ENCODE results near the gene ADPRHL1.
"Not testable (repeated sequence)": the region's sequence is repeated elsewhere in the genome, so short reads cannot be mapped to it uniquely, and the experiment has no call there.

Gene ADPRHL1

DNA sequence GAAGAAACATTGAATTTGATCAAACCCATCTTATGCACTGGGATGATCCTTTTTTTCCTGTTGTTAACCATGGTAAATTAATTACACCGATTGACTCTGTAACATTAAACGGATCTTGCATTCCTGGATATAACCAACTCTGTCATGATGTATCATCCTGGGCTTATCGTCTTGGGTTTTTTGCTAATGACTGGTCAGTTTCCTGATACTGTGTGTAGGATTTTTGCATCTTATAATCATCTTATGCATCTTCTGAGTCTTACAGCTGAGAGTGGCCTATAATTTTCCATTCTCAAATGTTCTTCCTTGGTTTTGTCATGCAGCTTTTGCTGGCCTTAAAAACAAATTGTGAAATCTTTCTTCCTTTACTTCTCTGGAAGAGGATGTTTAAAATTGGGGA lies 24.4 kb upstream of the ADPRHL1 start:
- DNase-seq (ENCODE audit: low read depth), result no peak
- no peak overlapping the region for H3K4me3 ChIP-seq (ENCODE audit: low read depth, low read length)
- TF ChIP-seq, protein P1, sequence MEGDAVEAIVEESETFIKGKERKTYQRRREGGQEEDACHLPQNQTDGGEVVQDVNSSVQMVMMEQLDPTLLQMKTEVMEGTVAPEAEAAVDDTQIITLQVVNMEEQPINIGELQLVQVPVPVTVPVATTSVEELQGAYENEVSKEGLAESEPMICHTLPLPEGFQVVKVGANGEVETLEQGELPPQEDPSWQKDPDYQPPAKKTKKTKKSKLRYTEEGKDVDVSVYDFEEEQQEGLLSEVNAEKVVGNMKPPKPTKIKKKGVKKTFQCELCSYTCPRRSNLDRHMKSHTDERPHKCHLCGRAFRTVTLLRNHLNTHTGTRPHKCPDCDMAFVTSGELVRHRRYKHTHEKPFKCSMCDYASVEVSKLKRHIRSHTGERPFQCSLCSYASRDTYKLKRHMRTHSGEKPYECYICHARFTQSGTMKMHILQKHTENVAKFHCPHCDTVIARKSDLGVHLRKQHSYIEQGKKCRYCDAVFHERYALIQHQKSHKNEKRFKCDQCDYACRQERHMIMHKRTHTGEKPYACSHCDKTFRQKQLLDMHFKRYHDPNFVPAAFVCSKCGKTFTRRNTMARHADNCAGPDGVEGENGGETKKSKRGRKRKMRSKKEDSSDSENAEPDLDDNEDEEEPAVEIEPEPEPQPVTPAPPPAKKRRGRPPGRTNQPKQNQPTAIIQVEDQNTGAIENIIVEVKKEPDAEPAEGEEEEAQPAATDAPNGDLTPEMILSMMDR (IDR thresholded peaks at IDR 0.05; ENCODE audit: insufficient read depth, low read depth, low read length, missing control alignments), result no peak

DNA sequence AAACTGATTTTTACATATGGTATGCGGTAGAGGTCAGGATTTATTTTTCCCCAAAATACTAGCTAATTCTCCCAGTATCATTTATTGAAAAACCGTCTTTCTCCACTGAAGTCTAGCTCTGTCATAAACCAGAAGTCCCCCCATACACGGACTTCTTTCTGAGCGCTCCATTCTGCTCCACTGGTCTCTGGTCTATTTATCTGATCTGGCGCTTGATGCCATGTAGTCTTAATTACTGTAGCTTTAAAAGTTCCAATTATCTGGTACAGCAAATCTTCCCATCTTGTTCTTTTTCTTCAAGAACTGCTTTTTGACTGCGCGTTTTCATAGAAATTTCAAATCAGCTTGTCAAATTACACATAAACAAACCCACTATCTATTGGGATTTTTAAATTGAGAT lies 23.5 kb upstream of the ADPRHL1 start:
- no peak for DNase-seq (ENCODE audit: low read depth)
- H3K4me3 ChIP-seq (ENCODE audit: low read depth, low read length), result no peak overlapping the region
- TF ChIP-seq, protein P1 (IDR thresholded peaks at IDR 0.05; ENCODE audit: insufficient read depth, low read depth, low read length, missing control alignments), result no peak

DNA sequence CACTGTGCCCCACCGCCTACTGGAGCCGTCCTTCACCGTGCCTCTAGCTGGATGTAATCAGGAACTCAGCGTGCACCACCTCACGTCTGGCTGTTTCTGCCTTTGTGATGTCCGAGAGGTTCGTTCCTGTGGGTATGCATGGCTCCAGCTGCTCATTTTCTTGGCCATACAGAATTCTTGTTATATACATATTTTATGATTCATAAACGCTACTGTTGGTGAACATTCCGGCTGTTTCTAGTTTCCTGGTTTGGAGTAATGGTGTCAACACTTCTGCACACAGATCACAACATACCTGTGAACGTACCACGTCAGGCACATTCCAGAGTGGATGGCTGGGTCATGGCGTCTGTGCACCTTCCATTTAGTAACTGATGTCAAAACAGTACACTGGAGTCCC lies 22.6 kb upstream of the ADPRHL1 start:
- no peak for DNase-seq (ENCODE audit: low read depth)
- H3K4me3 ChIP-seq (ENCODE audit: low read depth, low read length), result no peak overlapping the region
- TF ChIP-seq, protein P1 (IDR thresholded peaks at IDR 0.05; ENCODE audit: insufficient read depth, low read depth, low read length, missing control alignments), result no peak

DNA sequence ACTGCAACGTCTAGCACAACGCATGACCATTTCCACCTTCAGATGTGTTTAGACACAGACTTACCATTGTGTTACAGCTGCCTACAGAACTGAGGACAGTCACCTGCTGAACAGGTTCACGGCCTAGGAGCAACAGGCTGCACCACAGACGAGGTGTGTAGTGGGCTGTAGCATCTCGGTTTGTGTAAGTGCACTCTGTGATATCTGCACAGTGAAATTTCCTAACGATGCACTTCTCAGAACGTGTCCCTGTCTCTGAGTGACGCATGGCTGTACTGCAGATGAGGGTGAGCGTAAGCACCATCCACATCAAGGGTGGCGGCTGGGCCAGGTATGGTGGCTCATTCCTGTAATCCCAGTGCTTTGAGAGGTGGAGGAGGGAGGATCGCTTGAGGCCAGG lies 22.0 kb upstream of the ADPRHL1 start:
- H3K4me3 ChIP-seq (ENCODE audit: low read depth, low read length), result no peak overlapping the region
- no peak for DNase-seq (ENCODE audit: low read depth)
- TF ChIP-seq, protein P1 (IDR thresholded peaks at IDR 0.05; ENCODE audit: insufficient read depth, low read depth, low read length, missing control alignments), result no peak

DNA sequence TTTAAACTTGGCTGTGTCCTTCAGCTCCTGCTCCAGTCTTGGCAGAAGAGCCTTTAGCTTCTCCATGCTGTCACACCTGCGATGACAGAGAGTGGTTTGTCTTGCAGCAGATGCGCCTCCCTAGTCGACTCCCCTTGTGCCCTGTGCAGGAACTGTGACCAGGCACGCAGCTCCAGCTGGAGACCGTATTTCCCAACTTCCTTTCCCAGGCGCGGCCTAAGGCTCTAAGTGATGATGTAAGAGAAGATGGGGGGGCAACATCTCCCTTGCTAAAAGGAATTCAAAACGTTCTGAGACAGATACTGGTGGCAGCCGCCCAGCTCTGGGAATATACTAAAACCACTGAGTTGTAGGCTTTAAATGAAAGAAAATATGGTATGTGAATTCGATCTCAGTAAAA lies 20.9 kb upstream of the ADPRHL1 start:
- TF ChIP-seq, protein P1 (IDR thresholded peaks at IDR 0.05; ENCODE audit: insufficient read depth, low read depth, low read length, missing control alignments), result no peak
- H3K4me3 ChIP-seq (ENCODE audit: low read depth, low read length), result no peak overlapping the region
- DNase-seq (ENCODE audit: low read depth), result no peak

DNA sequence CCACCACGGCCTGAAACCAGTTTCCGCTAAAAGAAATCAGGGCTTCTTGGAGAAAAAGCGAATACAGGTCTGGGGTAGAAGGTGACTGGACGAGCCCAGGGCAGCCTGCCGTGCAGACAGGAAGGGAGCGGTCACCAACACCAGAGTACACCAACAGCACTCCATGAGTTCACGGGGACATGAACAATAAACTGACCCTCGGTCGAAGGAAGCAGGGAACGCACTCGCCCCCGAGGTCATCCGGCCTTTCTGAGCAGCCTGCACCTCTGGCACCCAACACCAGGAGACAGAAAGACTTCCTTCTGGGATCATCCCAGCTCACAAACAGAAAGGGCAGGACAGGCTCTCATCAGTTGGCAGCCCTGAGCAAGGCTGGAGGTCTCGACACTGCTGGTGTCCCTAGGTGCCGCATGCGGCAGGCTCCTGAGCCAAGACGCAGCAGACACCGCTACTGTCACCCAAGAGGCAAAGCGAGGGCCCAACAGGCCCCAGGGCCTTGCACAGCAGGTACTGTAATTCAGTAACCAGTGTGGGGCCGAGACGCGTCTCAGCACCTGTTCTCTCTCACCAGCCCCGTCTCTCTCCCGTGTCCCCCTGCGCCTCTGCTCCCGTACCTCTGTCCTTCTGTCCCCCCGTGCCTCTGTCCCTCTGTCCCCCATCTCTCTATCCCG lies 19.2 kb upstream of the ADPRHL1 start:
- TF ChIP-seq, protein P1 (IDR thresholded peaks at IDR 0.05; ENCODE audit: insufficient read depth, low read depth, low read length, missing control alignments), result no peak

DNA sequence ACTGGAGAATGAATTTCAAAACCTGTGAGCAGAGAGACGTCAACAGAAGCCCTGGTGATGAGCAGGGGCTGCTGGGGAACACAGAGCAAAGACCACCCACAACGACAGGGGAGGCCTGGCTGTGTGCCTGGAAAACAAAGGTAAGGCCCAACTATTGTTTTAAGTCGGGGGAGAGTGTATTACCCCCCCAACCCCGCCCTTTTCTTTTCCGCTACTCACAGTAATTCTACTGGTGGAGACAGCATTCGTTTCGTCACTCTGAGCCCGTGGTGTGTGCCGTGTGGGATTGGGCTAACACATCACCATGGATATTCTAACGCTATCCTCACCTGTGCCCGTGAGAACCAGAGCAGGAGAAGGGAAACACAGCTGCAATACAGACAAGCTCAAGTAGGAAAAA lies 18.6 kb upstream of the ADPRHL1 start:
- no peak overlapping the region for H3K4me3 ChIP-seq (ENCODE audit: low read depth, low read length)
- no peak for DNase-seq (ENCODE audit: low read depth)
- TF ChIP-seq, protein P1 (IDR thresholded peaks at IDR 0.05; ENCODE audit: insufficient read depth, low read depth, low read length, missing control alignments), result no peak

More for the DNA sequence above, 19.2 kb upstream of the ADPRHL1 start:
- no peak overlapping the region for H3K4me3 ChIP-seq (ENCODE audit: low read depth, low read length)
- DNase-seq (ENCODE audit: low read depth), result no peak

DNA sequence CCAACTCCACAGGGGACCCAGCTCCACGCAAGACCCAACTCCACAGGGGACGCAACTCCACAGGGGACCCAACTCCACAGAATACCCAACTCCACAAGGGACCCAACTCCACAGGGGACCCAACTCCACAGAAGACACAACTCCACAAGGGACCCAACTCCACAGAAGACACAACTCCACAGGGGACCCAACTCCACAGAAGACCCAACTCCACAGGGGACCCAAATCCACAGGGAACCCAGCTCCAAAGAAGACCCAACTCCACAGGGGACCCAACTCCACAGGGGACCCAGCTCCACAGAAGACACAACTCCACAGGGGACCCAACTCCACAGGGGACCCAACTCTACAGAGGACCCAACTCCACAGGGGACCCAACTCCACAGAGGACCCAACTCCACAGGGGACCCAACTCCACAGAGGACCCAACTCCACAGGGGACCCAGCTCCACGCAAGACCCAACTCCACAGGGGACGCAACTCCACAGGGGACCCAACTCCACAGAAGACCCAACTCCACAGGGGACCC lies 17.4 kb upstream of the ADPRHL1 start:
- H3K4me3 ChIP-seq (ENCODE audit: low read depth, low read length); DNase-seq (ENCODE audit: low read depth): not testable (repeated sequence)
